Fibroblast of lung (primary cell): ENCODE data around the gene CDKAL1.

Source experiments
- EZH2 ChIP-seq: IDR thresholded peaks from 2 replicates; pipeline ENCODE4 v1.5.1; 2012; ENCODE audit warnings: low read length, control low read depth, mild to moderate bottlenecking; ENCODE audit errors: missing control alignments
- TF ChIP-seq, protein P1 (sequence below), 2 donors: IDR thresholded peaks in 1 of 2; conservative IDR thresholded peaks in 1 of 2; 1 replicate in 1 of 2; 2 replicates in 1 of 2; pipeline ENCODE4 v1.5.1; 2011 to 2012; ENCODE audit warnings: low read length in 2 of 2, control low read depth in 1 of 2, inconsistent platforms in 1 of 2, low read depth in 1 of 2, mild to moderate bottlenecking in 1 of 2

- TF ChIP-seq, protein P1, sequence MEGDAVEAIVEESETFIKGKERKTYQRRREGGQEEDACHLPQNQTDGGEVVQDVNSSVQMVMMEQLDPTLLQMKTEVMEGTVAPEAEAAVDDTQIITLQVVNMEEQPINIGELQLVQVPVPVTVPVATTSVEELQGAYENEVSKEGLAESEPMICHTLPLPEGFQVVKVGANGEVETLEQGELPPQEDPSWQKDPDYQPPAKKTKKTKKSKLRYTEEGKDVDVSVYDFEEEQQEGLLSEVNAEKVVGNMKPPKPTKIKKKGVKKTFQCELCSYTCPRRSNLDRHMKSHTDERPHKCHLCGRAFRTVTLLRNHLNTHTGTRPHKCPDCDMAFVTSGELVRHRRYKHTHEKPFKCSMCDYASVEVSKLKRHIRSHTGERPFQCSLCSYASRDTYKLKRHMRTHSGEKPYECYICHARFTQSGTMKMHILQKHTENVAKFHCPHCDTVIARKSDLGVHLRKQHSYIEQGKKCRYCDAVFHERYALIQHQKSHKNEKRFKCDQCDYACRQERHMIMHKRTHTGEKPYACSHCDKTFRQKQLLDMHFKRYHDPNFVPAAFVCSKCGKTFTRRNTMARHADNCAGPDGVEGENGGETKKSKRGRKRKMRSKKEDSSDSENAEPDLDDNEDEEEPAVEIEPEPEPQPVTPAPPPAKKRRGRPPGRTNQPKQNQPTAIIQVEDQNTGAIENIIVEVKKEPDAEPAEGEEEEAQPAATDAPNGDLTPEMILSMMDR (conservative IDR thresholded peaks at IDR 0.05 in 1 of 2, IDR thresholded peaks at IDR 0.05 in 1 of 2; ENCODE audit: low read depth in 1 of 2, low read length in 2 of 2), result no peak
- TF ChIP-seq EZH2, result no peak
Observed at GRCh38 chr6:20853828-20854227, 319.6 kb downstream of the CDKAL1 start.
